Activated CD4-positive, alpha-beta T cell treated with anti-CD3 and anti-CD28 coated beads, Interleukin-2, amount 10 ng/mL, durations not matched to agents 7 days and 5 days (primary cell): ENCODE measurements around the gene CSNK1A1. TPM values are rescaled to one million over a fixed set of nuclear protein-coding genes. Genes with fewer than 3 reads are reported as not detected.
"Not testable (repeated sequence)": the region's sequence is repeated elsewhere in the genome, so short reads cannot be mapped to it uniquely, and the experiment has no call there.

Experiments
- CTCF ChIA-PET: fragments of 350-600 bp; sonication (Branson Sonifier 250); formaldehyde crosslinking; loops from one replicate; lab custom pipeline; 2021; ENCODE audit warnings: antibody characterized with exemption; lab: Charles Lee
- POLR2A ChIA-PET: fragments of 350-600 bp; sonication (Branson Sonifier 250); formaldehyde crosslinking; loops from one replicate; lab custom pipeline; 2021; ENCODE audit warnings: antibody characterized with exemption; lab: Charles Lee
- DNase-seq: peaks from one replicate; pipeline ENCODE4 v3.0.0-alpha.2; 2020
- H3K27ac Mint-ChIP-seq: one replicate; pipeline ENCODE4 v1.8.0; 2021; ENCODE audit warnings: mild to moderate bottlenecking, moderate library complexity, mixed read lengths
- H3K27me3 Mint-ChIP-seq: one replicate; pipeline ENCODE4 v1.8.0; 2021; ENCODE audit warnings: mixed read lengths
- H3K36me3 Mint-ChIP-seq: one replicate; pipeline ENCODE4 v1.8.0; 2021; ENCODE audit warnings: low read depth, mixed read lengths
- H3K4me1 Mint-ChIP-seq: one replicate; pipeline ENCODE4 v1.8.0; 2021; ENCODE audit warnings: mixed read lengths
- H3K4me3 Mint-ChIP-seq: one replicate; pipeline ENCODE4 v1.8.0; 2021; ENCODE audit warnings: mild to moderate bottlenecking, moderate library complexity, mixed read lengths
- H3K9me3 Mint-ChIP-seq: one replicate; pipeline ENCODE4 v1.8.0; 2021; ENCODE audit warnings: mixed read lengths
- total RNA-seq, 2 experiments: library from RNA; stranded (reverse); gene quantifications; one replicate each; pipeline ENCODE4 v1.2.3, GENCODE V29; 2021

The CSNK1A1 gene
- total RNA-seq, 2 experiments from 2014 or later, result 164 to 199 TPM

DNA sequence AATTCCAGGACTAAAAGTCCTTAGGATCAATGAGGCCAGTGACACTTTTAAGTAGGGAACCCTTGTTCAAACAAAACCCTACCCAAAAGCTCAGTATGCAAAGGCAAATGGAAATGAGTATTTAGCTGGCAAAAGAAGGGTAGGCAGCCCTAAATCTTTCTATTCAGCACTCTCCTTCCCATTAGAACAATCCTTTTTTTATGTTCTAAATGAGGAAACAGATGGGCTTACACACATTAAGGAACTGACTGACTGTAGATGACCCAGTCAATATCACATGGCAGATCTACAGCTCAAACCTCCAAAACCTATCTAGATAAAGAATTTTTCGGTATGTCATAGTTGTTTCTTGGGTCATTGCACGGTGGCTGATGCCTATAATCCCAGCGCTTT is 7.2 kb downstream of the CSNK1A1 start:
- Mint-ChIP-seq H3K27me3 (no peaks in the 10 kb centered on the region), H3K9me3 (no peaks in the 10 kb centered on the region), H3K4me3 (no peak overlapping the region), H3K27ac (no peak overlapping the region), H3K4me1 (peaks cover 59% of the 10 kb centered on the region), H3K36me3 (peaks cover 57% of the 10 kb centered on the region)
- no peak for DNase-seq
- ChIA-PET CTCF (interaction anchor here (0.8 to 1.3 kb wide), 4 partner anchors 11 to 72 kb away, joined by 3 to 5 read pairs (median 4); no protein-coding TSS in a partner anchor), POLR2A (no interaction called here)

DNA sequence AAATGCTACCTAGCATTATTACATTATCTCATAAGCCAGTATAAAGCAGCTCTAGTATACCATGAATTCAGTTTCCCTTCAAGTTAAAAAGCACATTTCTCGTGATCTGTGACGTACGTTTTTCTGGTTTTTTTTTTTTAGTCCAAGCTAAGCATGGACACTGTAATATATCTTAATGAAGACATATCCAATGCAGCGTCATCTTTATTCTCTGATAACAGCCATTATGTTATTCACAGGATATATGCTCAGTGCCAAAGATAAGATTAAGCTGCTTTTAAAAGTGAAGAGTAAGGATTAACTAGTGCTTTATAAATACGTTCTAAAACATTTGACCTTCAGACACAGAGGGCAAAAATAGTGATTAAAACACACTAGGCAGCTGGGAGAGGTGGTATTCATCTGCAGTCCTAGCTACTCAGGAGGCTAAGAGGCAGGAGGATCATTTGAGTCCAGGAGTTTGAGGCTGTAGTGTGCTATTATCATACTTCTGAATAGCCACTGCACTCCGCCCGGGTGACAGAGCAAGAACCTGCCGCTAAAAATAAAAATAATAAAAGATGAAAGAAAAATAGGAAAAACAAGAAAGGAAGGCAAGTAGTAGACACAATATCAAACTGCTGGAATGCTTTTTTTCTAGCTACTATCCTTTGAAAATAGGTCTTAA is 7.7 kb downstream of the CSNK1A1 start:
- peak overlapping the region; percentile 43 for H3K27ac Mint-ChIP-seq
- DNase-seq, result no peak
- POLR2A ChIA-PET, result no interaction called here
- H3K4me1 Mint-ChIP-seq, result peaks cover 55% of the 10 kb centered on the region
- peaks cover 53% of the 10 kb centered on the region for H3K36me3 Mint-ChIP-seq
- H3K4me3 Mint-ChIP-seq, result no peak overlapping the region
- H3K27me3 Mint-ChIP-seq, result no peaks in the 10 kb centered on the region
- CTCF ChIA-PET, result interaction anchor here (0.8 to 1.3 kb wide), 3 partner anchors 8 to 73 kb away, joined by 3 read pairs; partner anchors contain the start of gene CSNK1A1
- H3K9me3 Mint-ChIP-seq, result no peaks in the 10 kb centered on the region

DNA sequence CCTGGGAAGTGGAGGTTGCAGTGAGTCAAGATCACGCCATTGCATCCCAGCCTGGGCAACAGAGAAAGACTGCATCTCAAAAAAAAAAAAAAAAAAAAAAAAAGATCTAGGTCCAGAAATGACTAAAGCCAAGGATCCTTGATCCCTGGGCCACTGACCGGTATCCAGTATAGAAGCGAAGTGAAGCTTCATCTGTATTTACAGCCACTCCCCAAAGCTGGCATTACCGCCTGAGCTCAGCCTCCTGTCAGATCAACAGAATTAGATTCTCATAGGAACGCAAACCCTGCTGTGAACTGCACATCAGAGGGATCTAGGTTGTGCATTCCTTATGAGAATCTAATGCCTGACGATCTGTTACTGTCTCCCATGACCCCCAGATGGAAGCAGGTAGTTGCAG is 9.3 kb downstream of the CSNK1A1 start:
- Mint-ChIP-seq H3K9me3 (no peaks in the 10 kb centered on the region), H3K4me1 (peaks cover 49% of the 10 kb centered on the region), H3K27me3 (no peaks in the 10 kb centered on the region), H3K36me3 (peaks cover 50% of the 10 kb centered on the region), H3K4me3 (no peak overlapping the region), H3K27ac (no peak overlapping the region)
- ChIA-PET CTCF (interaction anchor here (0.8 to 1.9 kb wide), 2 partner anchors 10 to 33 kb away, joined by 3 to 9 read pairs; partner anchors contain the start of gene CSNK1A1), POLR2A (no interaction called here)
- DNase-seq, result no peak

DNA sequence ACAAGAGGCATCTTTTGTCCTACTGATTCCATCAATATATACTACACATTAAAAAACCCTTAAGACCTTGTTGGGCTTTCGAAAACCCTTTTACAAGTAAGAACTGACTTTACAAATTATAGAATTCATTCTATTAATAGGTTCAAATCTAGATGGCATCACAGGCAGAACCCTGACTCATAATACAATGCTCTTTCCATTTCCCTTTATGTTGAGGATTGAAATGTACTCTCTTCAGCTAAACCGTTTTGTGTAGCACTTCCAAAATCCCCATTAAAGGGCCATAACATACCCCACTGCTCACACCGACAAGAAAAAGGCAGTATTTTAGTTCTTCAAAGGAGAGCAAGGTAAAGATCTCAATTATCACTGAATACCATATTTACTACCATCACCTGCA is 11.2 kb downstream of the CSNK1A1 start:
- peaks cover 44% of the 10 kb centered on the region for H3K36me3 Mint-ChIP-seq
- no peaks in the 10 kb centered on the region for H3K9me3 Mint-ChIP-seq
- DNase-seq, result no peak
- H3K4me3 Mint-ChIP-seq, result no peak overlapping the region
- CTCF ChIA-PET, result interaction anchor here (0.7 to 1.9 kb wide), 3 partner anchors 11 to 254 kb away, joined by 3 to 9 read pairs (median 3); partner anchors contain the start of gene CSNK1A1
- H3K4me1 Mint-ChIP-seq, result peaks cover 51% of the 10 kb centered on the region
- POLR2A ChIA-PET, result no interaction called here
- H3K27ac Mint-ChIP-seq, result no peak overlapping the region
- no peaks in the 10 kb centered on the region for H3K27me3 Mint-ChIP-seq

DNA sequence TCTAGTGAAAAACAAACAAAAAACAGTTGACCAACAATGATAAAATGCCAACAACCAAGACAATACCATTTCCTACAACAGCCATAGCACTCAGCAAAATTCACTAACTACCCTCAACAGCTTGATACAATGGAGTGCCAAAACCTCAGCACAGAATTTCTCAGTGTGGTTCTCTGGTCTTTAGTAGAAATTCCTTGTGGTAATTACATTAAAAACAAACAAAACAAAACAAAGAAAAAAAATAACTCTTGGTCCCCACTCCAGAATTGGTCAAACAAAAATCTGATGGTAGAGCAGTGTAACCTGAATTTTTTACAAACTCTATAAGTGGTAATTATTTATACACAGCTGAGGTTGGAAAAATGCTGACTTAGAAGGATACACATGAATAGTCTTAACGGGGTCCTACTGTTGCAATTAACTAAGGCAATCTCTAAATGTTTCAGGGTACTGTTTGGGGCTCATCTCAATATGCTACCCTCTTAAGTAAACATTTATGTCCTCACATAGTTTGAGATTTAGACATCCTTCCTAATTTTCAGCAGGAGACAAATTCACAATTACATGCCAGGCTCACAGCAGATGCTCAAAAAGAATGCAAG is 13.8 kb downstream of the CSNK1A1 start:
- ChIA-PET POLR2A (no interaction called here), CTCF (interaction anchor here (0.6 to 1.0 kb wide), 2 partner anchors 15 kb away, joined by 3 read pairs; no protein-coding TSS in a partner anchor)
- Mint-ChIP-seq H3K27me3 (no peaks in the 10 kb centered on the region), H3K36me3 (peaks cover 52% of the 10 kb centered on the region), H3K4me1 (peaks cover 51% of the 10 kb centered on the region), H3K27ac (no peak overlapping the region), H3K9me3 (no peaks in the 10 kb centered on the region), H3K4me3 (no peak overlapping the region)
- no peak for DNase-seq

DNA sequence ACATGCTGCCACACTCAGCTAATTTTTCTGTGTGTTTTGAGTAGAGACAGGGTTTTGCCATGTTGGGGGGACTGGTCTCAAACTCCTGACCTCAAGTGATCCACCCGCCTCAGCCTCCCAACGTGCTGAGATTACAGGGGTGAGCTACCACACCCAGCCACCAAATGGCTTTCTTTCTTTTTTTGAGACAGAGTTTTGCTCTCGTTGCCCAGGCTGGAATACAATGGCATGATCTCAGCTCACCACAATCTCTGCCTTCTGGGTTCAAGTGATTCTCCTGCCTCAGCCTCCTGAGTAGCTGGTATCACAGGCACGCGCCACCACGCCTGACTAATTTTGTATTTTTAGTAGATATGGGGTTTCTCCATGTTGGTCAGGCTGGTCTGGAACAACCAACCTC is 15.5 kb downstream of the CSNK1A1 start:
- H3K27ac Mint-ChIP-seq, H3K4me3 Mint-ChIP-seq, H3K9me3 Mint-ChIP-seq, H3K27me3 Mint-ChIP-seq, POLR2A ChIA-PET, DNase-seq: not testable (repeated sequence)
- CTCF ChIA-PET, result interaction anchor here (1.8 kb wide), 1 partner anchor 17 kb away, joined by 4 read pairs; no protein-coding TSS in a partner anchor
- peaks cover 46% of the 10 kb centered on the region for H3K4me1 Mint-ChIP-seq
- peaks cover 48% of the 10 kb centered on the region for H3K36me3 Mint-ChIP-seq

DNA sequence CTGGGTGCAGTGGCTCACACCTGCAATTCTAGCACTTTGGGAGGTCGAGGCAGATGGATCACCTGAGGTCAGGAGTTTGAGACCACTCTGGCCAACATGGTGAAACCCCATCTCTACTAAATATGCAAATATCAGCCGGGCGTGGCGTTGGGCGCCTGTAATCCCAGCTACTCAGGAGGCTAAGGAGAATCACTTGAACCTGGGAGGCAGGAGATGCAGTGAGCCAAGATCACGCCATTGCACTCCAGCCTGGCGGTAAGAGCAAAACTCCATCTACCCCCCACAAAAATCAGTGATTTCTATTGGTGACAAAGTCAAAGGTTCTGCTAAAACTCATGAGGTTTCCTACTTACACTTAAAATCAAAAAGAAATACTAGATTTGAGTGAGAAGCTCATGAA is 18.8 kb downstream of the CSNK1A1 start:
- ChIA-PET POLR2A (no interaction called here), CTCF (interaction anchor here (0.6 to 1.0 kb wide), 2 partner anchors 9 to 12 kb away, joined by 4 to 5 read pairs; no protein-coding TSS in a partner anchor)
- no peak for DNase-seq
- no peak overlapping the region for H3K4me3 Mint-ChIP-seq
- peaks cover 33% of the 10 kb centered on the region for H3K36me3 Mint-ChIP-seq
- H3K27me3 Mint-ChIP-seq, result no peaks in the 10 kb centered on the region
- H3K27ac Mint-ChIP-seq, result no peak overlapping the region
- no peaks in the 10 kb centered on the region for H3K9me3 Mint-ChIP-seq
- H3K4me1 Mint-ChIP-seq, result peaks cover 58% of the 10 kb centered on the region

DNA sequence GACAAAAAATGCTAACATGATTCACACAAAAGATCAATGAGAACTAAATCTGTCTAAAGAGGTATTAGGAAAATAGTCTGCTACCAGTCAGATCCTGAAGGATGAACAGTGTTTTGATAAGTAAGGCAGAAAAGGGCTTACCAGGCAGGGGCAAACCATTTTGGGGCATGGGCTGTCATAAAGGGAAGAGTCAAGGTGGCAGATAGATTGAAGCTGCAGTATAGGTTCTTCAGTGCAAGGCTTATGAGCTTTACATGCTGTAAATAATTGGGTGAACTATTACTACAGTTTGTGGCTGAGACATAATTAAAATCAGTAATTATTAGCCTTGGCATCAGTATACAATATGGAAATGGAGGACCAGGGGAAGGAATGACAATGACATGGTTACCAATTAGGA is 21.8 kb downstream of the CSNK1A1 start:
- POLR2A ChIA-PET, result interaction anchor here (0.6 kb wide), 1 partner anchor 37 kb away, joined by 4 read pairs; no protein-coding TSS in a partner anchor

DNA sequence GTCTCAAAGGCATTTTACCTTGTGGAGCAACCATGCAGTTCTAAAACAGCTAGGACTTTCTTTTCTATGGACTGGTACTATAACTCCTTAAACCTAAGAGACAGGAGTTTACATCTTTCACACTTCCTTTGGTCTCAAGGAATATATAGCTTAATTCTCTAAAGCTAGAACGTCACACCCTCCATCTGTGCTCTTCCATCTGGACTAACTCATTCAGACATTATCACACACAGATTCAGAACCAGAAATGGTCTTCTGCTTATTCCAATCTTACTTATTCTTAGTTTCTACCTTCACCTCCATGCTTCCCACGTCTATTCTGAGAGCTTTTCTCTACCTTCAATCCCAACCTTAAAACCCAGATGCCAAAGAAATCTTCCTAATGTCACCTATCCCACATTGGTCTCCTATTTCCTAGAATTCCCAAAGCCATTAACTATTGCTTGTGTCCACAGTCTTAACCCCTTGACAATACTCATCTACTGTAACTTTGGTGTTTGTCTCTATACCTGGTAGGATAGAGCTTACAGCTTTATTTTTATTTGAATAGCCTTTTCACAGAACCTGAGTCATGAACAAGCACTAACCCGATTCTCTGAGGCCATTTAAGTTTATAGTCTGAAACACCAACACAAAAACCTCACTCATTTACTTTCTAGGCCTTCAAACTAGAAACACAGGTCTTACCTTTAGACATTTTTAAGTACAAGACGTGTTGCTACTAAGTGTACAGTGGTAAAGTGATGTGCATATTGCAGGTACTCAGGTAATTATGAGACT is 22.8 kb downstream of the CSNK1A1 start:
- peaks cover 52% of the 10 kb centered on the region for H3K4me1 Mint-ChIP-seq
- no peaks in the 10 kb centered on the region for H3K9me3 Mint-ChIP-seq
- ChIA-PET POLR2A (no interaction called here), CTCF (interaction anchor here (0.6 to 1.7 kb wide), 5 partner anchors 10 to 93 kb away, joined by 3 to 7 read pairs (median 4); partner anchors contain the start of gene CSNK1A1)
- DNase-seq, result no peak
- H3K4me3 Mint-ChIP-seq, result no peak overlapping the region
- no peak overlapping the region for H3K27ac Mint-ChIP-seq
- no peaks in the 10 kb centered on the region for H3K27me3 Mint-ChIP-seq
- H3K36me3 Mint-ChIP-seq, result peaks cover 28% of the 10 kb centered on the region

More for the DNA sequence above, 21.8 kb downstream of the CSNK1A1 start:
- DNase-seq, result no peak
- Mint-ChIP-seq H3K27me3 (no peaks in the 10 kb centered on the region), H3K36me3 (peaks cover 28% of the 10 kb centered on the region), H3K27ac (no peak overlapping the region), H3K9me3 (no peaks in the 10 kb centered on the region), H3K4me1 (peaks cover 57% of the 10 kb centered on the region), H3K4me3 (no peak overlapping the region)
- CTCF ChIA-PET, result interaction anchor here (0.8 kb wide), 1 partner anchor 9 kb away, joined by 4 read pairs; no protein-coding TSS in a partner anchor

DNA sequence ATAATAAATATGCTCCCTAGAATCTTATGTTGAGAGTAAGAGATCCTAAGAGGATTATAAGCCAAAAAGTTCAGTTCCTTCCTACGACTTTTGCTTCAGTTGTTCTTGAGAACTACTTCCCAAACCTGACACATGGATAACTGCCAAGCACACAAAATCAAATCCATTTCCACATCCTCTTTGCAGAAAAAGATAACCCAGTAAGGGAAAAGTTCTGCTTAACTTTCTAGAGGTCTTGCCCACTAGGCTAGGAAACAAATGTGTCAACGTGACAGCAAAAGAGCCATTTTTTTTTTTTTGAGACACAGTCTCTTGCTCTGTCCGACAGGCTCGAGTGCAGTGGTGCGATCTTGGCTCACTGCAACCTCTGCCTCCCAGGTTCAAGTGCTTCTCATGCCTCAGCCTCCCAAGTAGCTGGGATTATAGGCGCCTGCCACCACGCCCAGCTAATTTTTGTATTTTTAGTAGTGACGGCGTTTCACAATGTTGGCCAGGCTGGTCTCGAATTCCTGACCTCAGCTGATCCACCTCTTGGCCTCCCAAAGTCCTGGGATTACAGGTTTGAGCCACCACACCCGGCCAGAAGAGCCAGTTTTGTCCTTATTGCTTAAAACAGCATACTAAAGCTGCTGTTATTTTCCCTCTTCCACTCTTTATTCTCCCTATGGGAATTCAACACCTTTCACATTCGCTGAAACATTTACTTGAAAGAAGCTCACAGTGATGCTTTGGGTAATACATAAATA is 24.2 kb downstream of the CSNK1A1 start:
- DNase-seq, result no peak
- Mint-ChIP-seq H3K4me3 (no peak overlapping the region), H3K27ac (peak overlapping the region; percentile 57), H3K27me3 (no peaks in the 10 kb centered on the region), H3K9me3 (no peaks in the 10 kb centered on the region), H3K4me1 (peaks cover 52% of the 10 kb centered on the region), H3K36me3 (peaks cover 32% of the 10 kb centered on the region)
- ChIA-PET POLR2A (no interaction called here), CTCF (interaction anchor here (0.7 to 1.7 kb wide), 5 partner anchors 8 to 81 kb away, joined by 3 to 7 read pairs (median 4); partner anchors contain the start of gene CSNK1A1)

DNA sequence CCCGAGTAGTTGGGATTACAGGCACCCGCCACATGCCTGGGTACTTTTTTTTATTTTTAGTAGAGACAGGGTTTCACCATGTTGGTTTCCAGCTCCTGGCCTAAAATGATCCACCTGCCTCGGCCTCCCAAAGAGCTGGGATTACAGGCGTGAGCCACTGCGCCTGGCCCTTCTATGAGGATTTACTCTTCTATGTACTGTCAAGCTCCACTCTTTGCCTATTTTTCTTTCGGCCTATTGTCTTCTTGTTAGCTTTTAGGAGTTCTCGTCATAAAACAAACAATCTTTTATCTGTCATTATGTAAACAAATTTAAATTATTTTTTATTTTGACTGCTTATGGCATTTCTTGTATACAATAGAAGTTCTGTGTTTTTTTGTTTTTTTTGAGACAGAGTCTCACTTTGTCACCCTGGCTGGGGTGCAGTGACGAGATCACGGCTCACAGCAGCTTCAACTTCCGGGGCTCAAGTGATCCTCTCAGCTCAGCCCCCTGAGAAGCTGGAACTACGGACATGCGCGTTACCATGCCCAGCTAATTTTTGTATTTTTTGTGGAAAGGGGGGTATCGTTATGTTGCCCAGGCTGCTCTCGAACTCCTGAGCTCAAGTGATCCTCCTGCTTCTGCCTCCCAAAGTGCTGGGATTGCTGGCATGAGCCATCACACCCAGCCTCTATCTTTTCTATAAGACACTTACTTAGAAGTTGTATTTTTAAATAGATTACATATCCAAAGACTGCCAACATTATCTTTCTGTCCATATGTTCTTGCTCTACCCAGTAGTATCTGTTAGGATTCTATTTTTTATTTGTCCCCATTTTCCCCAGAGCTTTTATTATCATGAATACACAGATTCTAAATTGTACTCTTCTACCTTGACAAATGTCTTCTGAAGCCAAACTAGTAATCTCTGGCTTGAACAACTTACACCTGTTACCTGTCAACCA is 29.2 kb downstream of the CSNK1A1 start:
- ChIA-PET CTCF (interaction anchor here (0.6 to 1.4 kb wide), 5 partner anchors 11 to 39 kb away, joined by 3 to 4 read pairs (median 3); no protein-coding TSS in a partner anchor), POLR2A (interaction anchor here (0.7 kb wide), 1 partner anchor 164 kb away, joined by 3 read pairs; no protein-coding TSS in a partner anchor)
- H3K27ac Mint-ChIP-seq, result no peak overlapping the region
- H3K9me3 Mint-ChIP-seq, result no peaks in the 10 kb centered on the region
- peaks cover 46% of the 10 kb centered on the region for H3K4me1 Mint-ChIP-seq
- no peak for DNase-seq
- H3K4me3 Mint-ChIP-seq, result no peak overlapping the region
- H3K36me3 Mint-ChIP-seq, result peaks cover 52% of the 10 kb centered on the region
- H3K27me3 Mint-ChIP-seq, result no peaks in the 10 kb centered on the region
